HepG2 (cell line): ENCODE data around the gene ECHS1. TPM values are rescaled to one million over a fixed set of nuclear protein-coding genes. Genes with fewer than 3 reads are reported as not detected.

Experiments
- DMAP1 ChIP-seq: IDR thresholded peaks from 2 replicates; pipeline ENCODE4 v1.6.1; 2016
- GATAD2A ChIP-seq: IDR thresholded peaks from 2 replicates; pipeline ENCODE4 v1.6.1; 2016
- HNRNPUL1 ChIP-seq: fragments of 200-400 bp; formaldehyde crosslinking; IDR thresholded peaks from 2 replicates; pipeline ENCODE4 v1.6.1; 2017; ENCODE audit warnings: low read depth, mild to moderate bottlenecking, low read length, moderate library complexity
- IKZF4 ChIP-seq: sonication (generic); formaldehyde crosslinking; IDR thresholded peaks from 2 replicates; pipeline ENCODE4 v1.5.1; 2020; ENCODE audit warnings: borderline replicate concordance, mild to moderate bottlenecking, low read depth, missing genetic modification reagents; ENCODE audit errors: not compliant biosample characterization
- KLF15 ChIP-seq: sonication (generic); formaldehyde crosslinking; IDR thresholded peaks from 2 replicates; pipeline ENCODE4 v1.8.1; 2023; ENCODE audit warnings: borderline replicate concordance, mild to moderate bottlenecking, inconsistent platforms, missing genetic modification reagents, mixed read lengths
- MBD4 ChIP-seq: IDR thresholded peaks from 2 replicates; pipeline ENCODE4 v1.6.1; 2012; ENCODE audit warnings: low read length, inconsistent platforms, borderline replicate concordance
- NAIF1 ChIP-seq: sonication (generic); formaldehyde crosslinking; IDR thresholded peaks from 2 replicates; pipeline ENCODE4 v1.5.0; 2020; ENCODE audit warnings: mild to moderate bottlenecking, missing genetic modification reagents, borderline replicate concordance
- NFYC ChIP-seq: IDR thresholded peaks from 2 replicates; pipeline ENCODE4 v1.6.1; 2016; ENCODE audit warnings: missing genetic modification reagents, missing compliant biosample characterization
- NR2F2 ChIP-seq: IDR thresholded peaks from 2 replicates; pipeline ENCODE4 v1.6.1; 2012; ENCODE audit warnings: low read depth, inconsistent platforms, borderline replicate concordance
- PRDM15 ChIP-seq: sonication (generic); formaldehyde crosslinking; IDR thresholded peaks from 2 replicates; pipeline ENCODE4 v1.4.0; 2020; ENCODE audit warnings: missing genetic modification reagents
- SIX1 ChIP-seq: sonication (generic); formaldehyde crosslinking; IDR thresholded peaks from 2 replicates; pipeline ENCODE4 v1.4.0; 2020; ENCODE audit warnings: missing genetic modification reagents, borderline replicate concordance
- SNAPC5 ChIP-seq: sonication (generic); formaldehyde crosslinking; IDR thresholded peaks from 2 replicates; pipeline ENCODE4 v1.8.1; 2023; ENCODE audit warnings: mild to moderate bottlenecking, missing genetic modification reagents, borderline replicate concordance
- SNRNP70 ChIP-seq: fragments of 200-400 bp; formaldehyde crosslinking; IDR thresholded peaks from 2 replicates; pipeline ENCODE4 v1.6.1; 2017; ENCODE audit warnings: mild to moderate bottlenecking, low read depth, low read length, moderate library complexity
- SP5 ChIP-seq: IDR thresholded peaks from 2 replicates; pipeline ENCODE4 v1.6.1; 2016; ENCODE audit warnings: low read depth, borderline replicate concordance
- ZFP36 ChIP-seq: fragments of 150-350 bp; IDR thresholded peaks from 2 replicates; pipeline ENCODE4 v1.6.1; 2018; ENCODE audit warnings: borderline replicate concordance, low read length, low read depth; ENCODE audit not compliant: partially characterized antibody
- ZFP36L1 ChIP-seq: sonication (generic); formaldehyde crosslinking; IDR thresholded peaks from 2 replicates; pipeline ENCODE4 v1.8.0; 2022; ENCODE audit warnings: mild to moderate bottlenecking, missing genetic modification reagents, moderate library complexity
- ZNF850 ChIP-seq: sonication (generic); formaldehyde crosslinking; conservative IDR thresholded peaks from 2 replicates; pipeline ENCODE4 v1.9.0; 2021; ENCODE audit warnings: mild to moderate bottlenecking, missing genetic modification reagents
- polyA plus RNA-seq, 8 experiments: library from polyadenylated mRNA; depleted of rRNA in 3 of 8; stranded (reverse) in 7 of 8; unstranded in 1 of 8; fragments of >200 nt; fragmentation: Illumina TruSeq in 4 of 8; extraction: Trizol in 4 of 8; gene quantifications; 2 replicates each; pipeline versions ENCODE4 v1.2.1 to v1.2.3, GENCODE V29; 2011 to 2016; ENCODE audit warnings: low read depth in 4 of 8, missing spikeins in 1 of 8, mixed read lengths in 1 of 8; ENCODE audit not compliant: insufficient read depth in 1 of 8
- total RNA-seq, 5 experiments: library from RNA; depleted of rRNA; stranded (reverse); fragments of >200 nt; fragmentation: Illumina TruSeq; extraction: Trizol; gene quantifications; 2 replicates each; pipeline ENCODE4 v1.2.3, GENCODE V29; 2016; ENCODE audit warnings: low read depth in 1 of 5
- TF ChIP-seq, protein P1 (sequence below): sonication (generic); formaldehyde crosslinking; IDR thresholded peaks from 2 replicates; pipeline ENCODE4 v1.8.1; 2023; ENCODE audit warnings: mild to moderate bottlenecking, moderate library complexity, missing genetic modification reagents
- TF ChIP-seq, protein P2 (sequence below): sonication (generic); formaldehyde crosslinking; IDR thresholded peaks from 2 replicates; pipeline ENCODE4 v1.5.1; 2020; ENCODE audit warnings: missing genetic modification reagents, mild to moderate bottlenecking, borderline replicate concordance
- TF ChIP-seq, protein P3 (sequence below): sonication (generic); formaldehyde crosslinking; IDR thresholded peaks from 2 replicates; pipeline ENCODE4 v1.5.1; 2020; ENCODE audit warnings: mild to moderate bottlenecking, missing genetic modification reagents, moderate library complexity

Gene ECHS1
- total and polyA plus RNA-seq, 2 of the 13 experiments (the other 11 are each of a cell fraction or from before 2014, with no cell fraction given) = 32.7 to 195 TPM

GRCh38 chr10:133359554-133359971 is 13.6 kb downstream of the ECHS1 start (continued):
- TF ChIP-seq, protein P1, sequence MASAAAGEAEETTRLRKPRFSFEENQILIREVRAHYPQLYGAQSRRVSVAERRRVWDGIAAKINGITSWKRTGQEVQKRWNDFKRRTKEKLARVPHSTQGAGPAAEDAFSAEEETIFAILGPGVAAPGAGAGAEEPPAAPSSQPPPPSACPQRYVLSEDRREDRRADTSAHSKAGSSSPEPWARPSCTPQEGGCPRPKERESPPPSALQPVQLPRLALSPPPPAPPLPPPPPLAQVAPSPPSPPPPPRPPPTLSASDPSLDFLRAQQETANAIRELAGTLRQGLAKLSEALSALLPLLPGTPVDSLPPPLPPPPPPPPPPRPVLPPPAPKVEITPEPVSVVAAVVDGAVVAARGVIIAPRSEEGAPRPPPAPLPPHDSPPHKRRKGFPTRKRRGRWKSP = no peak
- TF ChIP-seq ZNF850 (CRISPR knock-in tag) (no peak), NAIF1 (CRISPR knock-in tag) (no peak), KLF15 (CRISPR knock-in tag) (no peak), SNAPC5 (CRISPR knock-in tag) (no peak), DMAP1 (CRISPR knock-in tag) (no peak), SIX1 (CRISPR knock-in tag) (no peak), IKZF4 (CRISPR knock-in tag) (no peak), MBD4 (no peak), ZFP36L1 (CRISPR knock-in tag) (no peak), ZFP36 (no peak), PRDM15 (CRISPR knock-in tag) (no peak), HNRNPUL1 (no peak), NFYC (CRISPR knock-in tag) (no peak), SNRNP70 (no peak), NR2F2 (no peak; the same call in 1 of the 2 replicates), GATAD2A (CRISPR knock-in tag) (peak; percentile 31; the same call in 1 of the 2 replicates), SP5 (no peak)
- TF ChIP-seq, protein P2, sequence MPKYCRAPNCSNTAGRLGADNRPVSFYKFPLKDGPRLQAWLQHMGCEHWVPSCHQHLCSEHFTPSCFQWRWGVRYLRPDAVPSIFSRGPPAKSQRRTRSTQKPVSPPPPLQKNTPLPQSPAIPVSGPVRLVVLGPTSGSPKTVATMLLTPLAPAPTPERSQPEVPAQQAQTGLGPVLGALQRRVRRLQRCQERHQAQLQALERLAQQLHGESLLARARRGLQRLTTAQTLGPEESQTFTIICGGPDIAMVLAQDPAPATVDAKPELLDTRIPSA = no peak
- TF ChIP-seq, protein P3, sequence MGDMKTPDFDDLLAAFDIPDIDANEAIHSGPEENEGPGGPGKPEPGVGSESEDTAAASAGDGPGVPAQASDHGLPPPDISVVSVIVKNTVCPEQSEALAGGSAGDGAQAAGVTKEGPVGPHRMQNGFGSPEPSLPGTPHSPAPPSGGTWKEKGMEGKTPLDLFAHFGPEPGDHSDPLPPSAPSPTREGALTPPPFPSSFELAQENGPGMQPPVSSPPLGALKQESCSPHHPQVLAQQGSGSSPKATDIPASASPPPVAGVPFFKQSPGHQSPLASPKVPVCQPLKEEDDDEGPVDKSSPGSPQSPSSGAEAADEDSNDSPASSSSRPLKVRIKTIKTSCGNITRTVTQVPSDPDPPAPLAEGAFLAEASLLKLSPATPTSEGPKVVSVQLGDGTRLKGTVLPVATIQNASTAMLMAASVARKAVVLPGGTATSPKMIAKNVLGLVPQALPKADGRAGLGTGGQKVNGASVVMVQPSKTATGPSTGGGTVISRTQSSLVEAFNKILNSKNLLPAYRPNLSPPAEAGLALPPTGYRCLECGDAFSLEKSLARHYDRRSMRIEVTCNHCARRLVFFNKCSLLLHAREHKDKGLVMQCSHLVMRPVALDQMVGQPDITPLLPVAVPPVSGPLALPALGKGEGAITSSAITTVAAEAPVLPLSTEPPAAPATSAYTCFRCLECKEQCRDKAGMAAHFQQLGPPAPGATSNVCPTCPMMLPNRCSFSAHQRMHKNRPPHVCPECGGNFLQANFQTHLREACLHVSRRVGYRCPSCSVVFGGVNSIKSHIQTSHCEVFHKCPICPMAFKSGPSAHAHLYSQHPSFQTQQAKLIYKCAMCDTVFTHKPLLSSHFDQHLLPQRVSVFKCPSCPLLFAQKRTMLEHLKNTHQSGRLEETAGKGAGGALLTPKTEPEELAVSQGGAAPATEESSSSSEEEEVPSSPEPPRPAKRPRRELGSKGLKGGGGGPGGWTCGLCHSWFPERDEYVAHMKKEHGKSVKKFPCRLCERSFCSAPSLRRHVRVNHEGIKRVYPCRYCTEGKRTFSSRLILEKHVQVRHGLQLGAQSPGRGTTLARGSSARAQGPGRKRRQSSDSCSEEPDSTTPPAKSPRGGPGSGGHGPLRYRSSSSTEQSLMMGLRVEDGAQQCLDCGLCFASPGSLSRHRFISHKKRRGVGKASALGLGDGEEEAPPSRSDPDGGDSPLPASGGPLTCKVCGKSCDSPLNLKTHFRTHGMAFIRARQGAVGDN (CRISPR knock-in tag) = no peak; the same call in 1 of the 2 replicates
